Measurements from ENCODE around the gene ZNF641.
A peak's percentile ranks its signal among the peaks of the same experiment; 100 is the strongest.

The ZNF641 gene

GRCh38 chr12:48350249-48351021, at the start of gene ZNF641:
ZNF641 (minus strand) TSS chr12:48350919; CDS start chr12:48348090, 2,829 bp downstream.
- peak; percentile 65 for DNase-seq (ENCODE audit: low spot score)

- no peak for DNase-seq (ENCODE audit: low spot score)
Observed at GRCh38 chr12:48390026-48390425, 39.3 kb upstream of the ZNF641 start.

GRCh38 chr12:48389409-48389808, 38.7 kb upstream of the ZNF641 start:
- DNase-seq (ENCODE audit: low spot score) = no peak

- no peak for DNase-seq (ENCODE audit: low spot score)
Observed at GRCh38 chr12:48388938-48389337, 38.2 kb upstream of the ZNF641 start.

GRCh38 chr12:48388460-48388859, 37.7 kb upstream of the ZNF641 start:
- no peak for DNase-seq (ENCODE audit: low spot score)

DNA sequence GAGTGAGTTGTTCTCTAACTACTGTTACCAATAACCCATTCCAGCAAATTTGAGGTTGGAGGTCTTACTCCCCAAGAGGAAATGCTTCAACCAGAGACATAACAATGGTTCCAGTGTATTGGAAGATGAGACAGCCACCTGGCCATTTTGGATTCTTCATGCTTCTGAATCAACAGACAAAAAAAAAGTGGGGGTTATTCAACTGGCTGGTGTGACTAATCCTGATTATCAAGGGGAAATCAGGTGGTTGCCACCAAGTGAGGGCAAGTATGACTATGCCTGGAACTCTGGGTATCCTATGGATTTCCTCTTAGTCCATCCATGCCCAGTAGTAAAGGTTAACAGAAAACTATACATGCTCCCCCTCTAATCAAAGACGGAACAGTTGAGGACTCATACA, 29.9 kb upstream of the ZNF641 start:
- no peak for DNase-seq (ENCODE audit: low spot score)

GRCh38 chr12:48379794-48380193, 29.1 kb upstream of the ZNF641 start:
- DNase-seq (ENCODE audit: low spot score) = no peak

- no peak for DNase-seq (ENCODE audit: low spot score)
Observed at GRCh38 chr12:48377646-48378045, 26.9 kb upstream of the ZNF641 start.

DNA sequence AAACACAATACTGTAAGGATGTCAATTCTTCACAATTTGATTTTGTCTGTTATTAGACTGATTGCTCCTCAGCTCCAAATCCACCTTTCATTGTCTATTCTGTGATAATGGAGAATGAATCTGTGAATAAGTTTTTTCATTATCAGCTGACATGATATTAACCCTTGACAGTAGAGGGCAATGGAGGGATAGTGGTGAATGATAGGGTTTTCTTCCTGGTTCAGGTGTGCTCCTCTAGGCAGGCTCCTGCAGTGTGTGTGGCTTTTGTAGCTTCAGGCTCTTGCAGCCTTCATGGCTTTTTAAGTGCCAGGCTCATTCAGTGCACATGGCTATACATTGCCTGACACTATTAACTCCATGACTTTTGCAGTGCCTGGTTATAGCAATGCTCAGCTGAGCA, 23.4 kb upstream of the ZNF641 start:
- DNase-seq (ENCODE audit: low spot score) = no peak

GRCh38 chr12:48366131-48366530, 15.4 kb upstream of the ZNF641 start:
- DNase-seq (ENCODE audit: low spot score) = no peak

DNA sequence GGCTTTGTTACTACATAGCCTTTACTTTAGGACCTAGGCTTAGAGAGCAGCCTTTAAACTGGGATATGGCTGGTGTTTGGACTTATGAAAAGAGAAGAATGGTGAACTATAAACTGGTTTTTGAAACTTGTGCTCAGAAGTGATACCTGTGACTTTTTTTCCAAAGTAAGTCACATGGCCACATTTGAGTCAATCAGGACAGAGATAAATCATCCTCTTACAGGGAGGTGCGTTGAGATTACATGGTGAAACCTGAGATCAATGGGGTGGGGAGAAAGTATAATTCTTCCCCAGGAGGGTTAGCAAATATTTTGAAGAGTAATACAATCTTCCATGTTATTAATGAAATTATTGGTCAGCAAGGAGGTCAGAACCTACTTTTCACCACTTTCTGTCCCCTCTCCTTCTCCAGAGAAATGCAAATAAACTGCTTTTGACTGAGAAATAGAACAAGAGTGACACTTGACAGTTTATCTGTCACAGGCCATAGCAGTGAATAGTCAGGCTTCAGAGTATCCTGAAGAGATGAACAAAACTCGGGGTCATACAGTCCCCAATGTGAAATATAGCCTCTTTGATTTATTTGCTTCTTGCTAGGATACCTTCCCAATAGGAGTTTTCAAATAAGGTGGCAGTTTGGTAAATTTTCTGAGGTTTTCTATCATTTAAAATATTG, 11.1 kb upstream of the ZNF641 start:
- no peak for DNase-seq (ENCODE audit: low spot score)

- DNase-seq (ENCODE audit: low spot score) = no peak
Observed at GRCh38 chr12:48358937-48359513, 8.3 kb upstream of the ZNF641 start.

GRCh38 chr12:48356041-48356768, 5.5 kb upstream of the ZNF641 start:
- DNase-seq (ENCODE audit: low spot score) = no peak

GRCh38 chr12:48352157-48352760, 1.5 kb upstream of the ZNF641 start:
- no peak for DNase-seq (ENCODE audit: low spot score)

- peak; percentile 55 for DNase-seq (ENCODE audit: low spot score)
Observed at GRCh38 chr12:48351022-48351708, 446 bp upstream of the ZNF641 start.

DNA sequence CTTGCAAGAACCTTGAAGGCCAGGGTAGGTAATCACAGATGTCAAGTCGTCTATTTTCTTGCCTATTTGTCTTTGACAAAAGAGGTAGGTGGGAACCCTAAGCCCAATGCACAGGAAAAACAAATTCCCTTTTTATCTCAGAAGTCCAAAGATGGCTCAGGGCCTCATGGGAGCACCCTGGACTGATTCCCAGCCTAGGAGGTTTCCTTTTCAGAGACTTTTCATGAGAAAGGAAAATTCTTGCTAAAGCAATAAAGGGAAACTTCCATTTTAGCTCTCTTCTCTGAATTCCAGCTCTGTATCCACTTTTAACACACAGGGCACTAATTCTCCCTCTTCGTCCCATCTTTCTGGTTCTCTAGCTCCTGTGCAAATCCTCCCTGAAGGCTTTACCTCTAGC, 1.2 kb downstream of the ZNF641 start:
- no peak for DNase-seq (ENCODE audit: low spot score)

- no peak for DNase-seq (ENCODE audit: low spot score)
Observed at GRCh38 chr12:48342980-48343379, 7.7 kb downstream of the ZNF641 start.

DNA sequence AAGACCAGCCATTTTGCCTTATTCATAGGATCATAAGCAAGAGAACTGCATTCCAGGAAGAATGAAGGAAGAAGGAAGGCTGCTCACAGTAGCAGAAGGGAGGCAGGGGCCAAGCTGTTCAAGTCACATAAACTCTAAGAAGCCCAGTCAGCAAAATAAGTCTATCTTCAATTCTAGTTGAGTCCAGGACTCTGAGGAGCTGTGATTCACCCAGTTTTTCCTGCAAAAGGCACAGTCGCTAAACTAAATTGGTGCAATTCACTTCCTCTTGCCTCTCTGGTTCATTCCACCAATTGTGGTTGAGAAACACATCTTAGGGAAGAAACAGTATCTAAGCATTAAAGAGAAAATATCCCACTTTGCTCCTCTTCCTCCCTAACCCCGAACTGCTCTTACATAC, 9.8 kb downstream of the ZNF641 start:
- no peak for DNase-seq (ENCODE audit: low spot score)

DNA sequence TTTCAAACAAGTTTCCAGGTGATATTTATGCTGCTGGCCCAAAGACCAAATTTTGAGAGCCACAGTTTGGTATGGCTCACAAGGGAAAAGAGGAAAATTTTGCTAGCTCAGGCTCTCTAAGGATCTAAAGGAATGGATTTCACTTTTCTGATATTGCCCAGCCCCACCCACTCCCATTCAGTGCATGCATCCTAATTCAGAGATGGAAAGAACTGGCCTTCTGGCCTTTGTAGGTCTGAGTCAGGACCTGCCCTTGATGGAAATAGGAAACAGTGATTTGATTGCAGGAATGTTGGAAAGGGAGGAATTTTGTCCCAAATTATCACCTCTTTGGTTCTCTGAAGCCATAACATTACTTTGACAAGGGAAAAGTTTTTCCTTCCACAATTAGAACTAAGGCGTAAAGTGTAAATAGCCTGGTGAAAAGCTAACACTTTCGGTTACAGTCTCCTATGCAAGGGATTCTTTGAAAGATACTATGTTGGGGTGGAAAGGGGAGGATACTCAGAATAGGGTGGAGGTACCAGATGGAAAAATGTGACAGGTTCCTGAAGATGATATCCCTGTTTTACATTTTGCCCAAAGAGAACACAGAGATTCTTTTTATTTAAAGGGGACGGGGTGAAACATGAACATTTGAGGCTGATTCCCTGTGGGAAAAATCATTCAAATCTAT, 11.1 kb downstream of the ZNF641 start:
- DNase-seq (ENCODE audit: low spot score) = no peak

- DNase-seq (ENCODE audit: low spot score) = no peak
Observed at GRCh38 chr12:48336564-48336963, 14.2 kb downstream of the ZNF641 start.

GRCh38 chr12:48336061-48336460, 14.7 kb downstream of the ZNF641 start:
- no peak for DNase-seq (ENCODE audit: low spot score)
